Esophagus muscularis mucosa (tissue), 4 donors: ENCODE measurements around the gene DDAH1.

Source experiments
- CTCF ChIP-seq, 3 experiments: fragments of 200-600 bp in 2 of 3; fragments of 450-650 bp in 1 of 3; sonication (generic) in 2 of 3; IDR thresholded peaks; one replicate each; pipeline ENCODE4 v1.5.1; 2017 to 2019; ENCODE audit warnings: antibody characterized with exemption in 3 of 3, mild to moderate bottlenecking in 2 of 3, moderate library complexity in 1 of 3
- EP300 ChIP-seq: sonication (generic); formaldehyde crosslinking; IDR thresholded peaks from one replicate; pipeline ENCODE4 v1.6.1; 2017; ENCODE audit warnings: antibody characterized with exemption
- POLR2A ChIP-seq: fragments of 450-650 bp; IDR thresholded peaks from one replicate; pipeline ENCODE4 v1.6.1; 2017; ENCODE audit warnings: antibody characterized with exemption, moderate library complexity, mild to moderate bottlenecking, low read depth
- POLR2AphosphoS5 ChIP-seq, 2 donors: sonication (generic); formaldehyde crosslinking; IDR thresholded peaks; one replicate each; pipeline ENCODE4 v1.6.1; 2017; ENCODE audit warnings: antibody characterized with exemption in 2 of 2

- TF ChIP-seq CTCF (IDR thresholded peaks at IDR 0.05): no peak
- no peak for TF ChIP-seq POLR2A
- no peak for TF ChIP-seq EP300
- no peak for TF ChIP-seq POLR2AphosphoS5 (IDR thresholded peaks at IDR 0.05)
Observed at GRCh38 chr1:85276978-85277639, 187.8 kb downstream of the DDAH1 start.
